Measurements from ENCODE around the gene MPP1.

Gene MPP1

GRCh38 chrX:154804957-154805695 lies at the start of gene MPP1:
Gene MPP1 (minus strand): TSS chrX:154805485. CDS start chrX:154805373, 112 bp downstream.
- H3K27ac ChIP-seq (ENCODE audit: low read depth, low read length) = peak within 1 kb of the TSS; percentile 9
- H3K9ac ChIP-seq (ENCODE audit: low read depth, low read length) = peak within 1 kb of the TSS; percentile 28; the same call in 1 of the 2 replicates
- peaks cover 3% of the 10 kb centered on the region for H3K4me1 ChIP-seq (ENCODE audit: control insufficient read depth, insufficient read depth, low read length)
- H3K4me3 ChIP-seq (ENCODE audit: low read depth, low read length) = peak within 1 kb of the TSS; percentile 71
- peaks cover 45% of the 10 kb centered on the region for H3K9me3 ChIP-seq (ENCODE audit: control insufficient read depth, insufficient read depth, low read length)
- H3K27me3 ChIP-seq (ENCODE audit: control insufficient read depth, insufficient read depth, low read length) = peaks cover 42% of the 10 kb centered on the region
- no peaks in the 10 kb centered on the region for H3K36me3 ChIP-seq (ENCODE audit: control insufficient read depth, insufficient read depth, low read length)

- H3K4me3 ChIP-seq (ENCODE audit: low read depth, low read length) = no peak overlapping the region
- peaks cover 37% of the 10 kb centered on the region for H3K9me3 ChIP-seq (ENCODE audit: control insufficient read depth, insufficient read depth, low read length)
- no peak overlapping the region for H3K27ac ChIP-seq (ENCODE audit: low read depth, low read length)
- no peak overlapping the region for H3K9ac ChIP-seq (ENCODE audit: low read depth, low read length)
- no peaks in the 10 kb centered on the region for H3K4me1 ChIP-seq (ENCODE audit: control insufficient read depth, insufficient read depth, low read length)
- no peaks in the 10 kb centered on the region for H3K27me3 ChIP-seq (ENCODE audit: control insufficient read depth, insufficient read depth, low read length)
- no peaks in the 10 kb centered on the region for H3K36me3 ChIP-seq (ENCODE audit: control insufficient read depth, insufficient read depth, low read length)
Measured at GRCh38 chrX:154850957-154851611, 45.8 kb upstream of the MPP1 start.

GRCh38 chrX:154840856-154841255 lies 35.6 kb upstream of the MPP1 start:
- Histone ChIP-seq H3K4me3 (ENCODE audit: low read depth, low read length) (no peak overlapping the region), H3K27ac (ENCODE audit: low read depth, low read length) (no peak overlapping the region)

GRCh38 chrX:154836163-154836562 lies 30.9 kb upstream of the MPP1 start:
- Histone ChIP-seq H3K9ac (ENCODE audit: low read depth, low read length) (no peak overlapping the region), H3K4me3 (ENCODE audit: low read depth, low read length) (no peak overlapping the region), H3K27ac (ENCODE audit: low read depth, low read length) (no peak overlapping the region), H3K36me3 (ENCODE audit: control insufficient read depth, insufficient read depth, low read length) (no peaks in the 10 kb centered on the region), H3K4me1 (ENCODE audit: control insufficient read depth, insufficient read depth, low read length) (no peaks in the 10 kb centered on the region), H3K9me3 (ENCODE audit: control insufficient read depth, insufficient read depth, low read length) (peaks cover 53% of the 10 kb centered on the region), H3K27me3 (ENCODE audit: control insufficient read depth, insufficient read depth, low read length) (no peaks in the 10 kb centered on the region)

More at GRCh38 chrX:154840856-154841255, 35.6 kb upstream of the MPP1 start:
- H3K36me3 ChIP-seq (ENCODE audit: control insufficient read depth, insufficient read depth, low read length) = no peaks in the 10 kb centered on the region
- peaks cover 37% of the 10 kb centered on the region for H3K9me3 ChIP-seq (ENCODE audit: control insufficient read depth, insufficient read depth, low read length)
- no peaks in the 10 kb centered on the region for H3K27me3 ChIP-seq (ENCODE audit: control insufficient read depth, insufficient read depth, low read length)
- no peaks in the 10 kb centered on the region for H3K4me1 ChIP-seq (ENCODE audit: control insufficient read depth, insufficient read depth, low read length)
- no peak overlapping the region for H3K9ac ChIP-seq (ENCODE audit: low read depth, low read length)

GRCh38 chrX:154834562-154834961 lies 29.3 kb upstream of the MPP1 start, which contains the start of gene SMIM9:
Gene SMIM9 (minus strand): TSS chrX:154834662. CDS start chrX:154830856, 3,806 bp downstream.
- Histone ChIP-seq H3K9ac (ENCODE audit: low read depth, low read length) (no peak within 1 kb of the TSS), H3K4me1 (ENCODE audit: control insufficient read depth, insufficient read depth, low read length) (no peaks in the 10 kb centered on the region), H3K36me3 (ENCODE audit: control insufficient read depth, insufficient read depth, low read length) (no peaks in the 10 kb centered on the region), H3K27me3 (ENCODE audit: control insufficient read depth, insufficient read depth, low read length) (no peaks in the 10 kb centered on the region), H3K9me3 (ENCODE audit: control insufficient read depth, insufficient read depth, low read length) (peaks cover 44% of the 10 kb centered on the region), H3K27ac (ENCODE audit: low read depth, low read length) (no peak within 1 kb of the TSS), H3K4me3 (ENCODE audit: low read depth, low read length) (no peak within 1 kb of the TSS)

- Histone ChIP-seq H3K9me3 (ENCODE audit: control insufficient read depth, insufficient read depth, low read length) (peaks cover 48% of the 10 kb centered on the region), H3K4me1 (ENCODE audit: control insufficient read depth, insufficient read depth, low read length) (no peaks in the 10 kb centered on the region), H3K9ac (ENCODE audit: low read depth, low read length) (no peak overlapping the region), H3K27me3 (ENCODE audit: control insufficient read depth, insufficient read depth, low read length) (no peaks in the 10 kb centered on the region), H3K36me3 (ENCODE audit: control insufficient read depth, insufficient read depth, low read length) (no peaks in the 10 kb centered on the region), H3K4me3 (ENCODE audit: low read depth, low read length) (no peak overlapping the region), H3K27ac (ENCODE audit: low read depth, low read length) (no peak overlapping the region)
Measured at GRCh38 chrX:154833746-154834274, 28.5 kb upstream of the MPP1 start.

- no peaks in the 10 kb centered on the region for H3K36me3 ChIP-seq (ENCODE audit: control insufficient read depth, insufficient read depth, low read length)
- H3K27ac ChIP-seq (ENCODE audit: low read depth, low read length) = no peak overlapping the region
- H3K9ac ChIP-seq (ENCODE audit: low read depth, low read length) = no peak overlapping the region
- no peaks in the 10 kb centered on the region for H3K27me3 ChIP-seq (ENCODE audit: control insufficient read depth, insufficient read depth, low read length)
- H3K4me3 ChIP-seq (ENCODE audit: low read depth, low read length) = no peak overlapping the region
- H3K9me3 ChIP-seq (ENCODE audit: control insufficient read depth, insufficient read depth, low read length) = peaks cover 49% of the 10 kb centered on the region
- H3K4me1 ChIP-seq (ENCODE audit: control insufficient read depth, insufficient read depth, low read length) = no peaks in the 10 kb centered on the region
Measured at GRCh38 chrX:154829926-154830442, 24.7 kb upstream of the MPP1 start.

- Histone ChIP-seq H3K9me3 (ENCODE audit: control insufficient read depth, insufficient read depth, low read length) (peaks cover 48% of the 10 kb centered on the region), H3K4me1 (ENCODE audit: control insufficient read depth, insufficient read depth, low read length) (no peaks in the 10 kb centered on the region), H3K27me3 (ENCODE audit: control insufficient read depth, insufficient read depth, low read length) (no peaks in the 10 kb centered on the region), H3K36me3 (ENCODE audit: control insufficient read depth, insufficient read depth, low read length) (no peaks in the 10 kb centered on the region), H3K27ac (ENCODE audit: low read depth, low read length) (no peak overlapping the region), H3K9ac (ENCODE audit: low read depth, low read length) (no peak overlapping the region), H3K4me3 (ENCODE audit: low read depth, low read length) (no peak overlapping the region)
Measured at GRCh38 chrX:154829134-154829533, 23.8 kb upstream of the MPP1 start.

- Histone ChIP-seq H3K9me3 (ENCODE audit: control insufficient read depth, insufficient read depth, low read length) (peaks cover 53% of the 10 kb centered on the region), H3K27ac (ENCODE audit: low read depth, low read length) (no peak overlapping the region)
Measured at GRCh38 chrX:154828016-154828408, 22.7 kb upstream of the MPP1 start.

GRCh38 chrX:154827194-154828015 lies 22.1 kb upstream of the MPP1 start:
- Histone ChIP-seq H3K36me3 (ENCODE audit: control insufficient read depth, insufficient read depth, low read length) (no peaks in the 10 kb centered on the region), H3K4me1 (ENCODE audit: control insufficient read depth, insufficient read depth, low read length) (peaks cover 1% of the 10 kb centered on the region; the same call in 1 of the 2 replicates), H3K9ac (ENCODE audit: low read depth, low read length) (no peak overlapping the region), H3K27me3 (ENCODE audit: control insufficient read depth, insufficient read depth, low read length) (no peaks in the 10 kb centered on the region), H3K4me3 (ENCODE audit: low read depth, low read length) (no peak overlapping the region), H3K27ac (ENCODE audit: low read depth, low read length) (no peak overlapping the region), H3K9me3 (ENCODE audit: control insufficient read depth, insufficient read depth, low read length) (peaks cover 49% of the 10 kb centered on the region)

More at GRCh38 chrX:154828016-154828408, 22.7 kb upstream of the MPP1 start:
- Histone ChIP-seq H3K9ac (ENCODE audit: low read depth, low read length) (no peak overlapping the region), H3K4me3 (ENCODE audit: low read depth, low read length) (no peak overlapping the region), H3K4me1 (ENCODE audit: control insufficient read depth, insufficient read depth, low read length) (no peaks in the 10 kb centered on the region), H3K27me3 (ENCODE audit: control insufficient read depth, insufficient read depth, low read length) (no peaks in the 10 kb centered on the region), H3K36me3 (ENCODE audit: control insufficient read depth, insufficient read depth, low read length) (no peaks in the 10 kb centered on the region)
